ENCODE data around the gene LIPA.

LIPA gene

GRCh38 chr10:89221919-89222318 is 29.7 kb downstream of the LIPA start:
- Histone ChIP-seq H3K4me1 (ENCODE audit: low read depth, poor library complexity, severe bottlenecking) (peaks cover 10% of the 10 kb centered on the region), H3K4me2 (no peak overlapping the region)

DNA sequence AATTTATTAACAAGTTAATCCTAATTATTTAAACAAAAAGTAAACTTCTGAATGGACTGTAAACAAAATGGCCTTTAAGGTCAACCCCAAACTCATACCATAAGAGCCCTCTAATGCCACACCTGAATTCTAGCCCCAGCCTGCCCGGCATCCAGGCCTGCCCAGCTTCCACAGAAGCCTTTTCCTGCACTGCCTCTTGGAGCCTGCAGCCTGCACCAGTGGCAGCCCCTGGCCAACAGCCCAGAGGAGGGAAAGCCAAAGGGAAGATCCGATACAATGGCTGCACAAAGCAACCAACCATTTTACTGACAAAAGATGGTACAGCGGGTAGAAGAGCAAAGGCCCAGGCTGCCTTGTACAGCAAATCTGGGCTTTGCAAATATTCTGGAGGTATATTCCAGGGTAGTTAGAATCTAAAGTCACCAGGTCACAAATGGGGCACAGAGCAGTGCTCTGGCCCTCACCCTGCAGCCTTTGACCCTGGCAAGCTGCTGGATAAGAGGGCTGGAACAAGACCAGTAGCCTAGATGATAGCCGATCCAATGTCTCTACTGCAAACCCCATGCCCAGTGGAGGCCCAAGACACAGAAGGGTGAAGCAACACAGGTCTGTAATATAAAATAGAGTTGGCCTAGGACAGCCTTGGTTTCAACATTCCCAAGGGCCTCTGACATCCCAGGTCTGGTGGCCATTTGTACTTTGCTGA is 31.9 kb downstream of the LIPA start:
- Histone ChIP-seq H4K20me1 (ENCODE audit: insufficient read depth) (no peaks in the 10 kb centered on the region), H2AFZ (ENCODE audit: low read depth) (no peak overlapping the region), H3K4me1 (ENCODE audit: low read depth, poor library complexity, severe bottlenecking) (peaks cover 10% of the 10 kb centered on the region), H3K79me2 (ENCODE audit: insufficient read depth, low read depth) (no peaks in the 10 kb centered on the region), H3K27me3 (ENCODE audit: insufficient read depth, low read depth) (no peaks in the 10 kb centered on the region), H3K4me3 (IDR thresholded peaks at IDR 0.05; ENCODE audit: insufficient read depth, low read depth, low read length) (no peak overlapping the region), H3K27ac (no peak overlapping the region), H3K9ac (no peak overlapping the region), H3K4me2 (no peak overlapping the region), H3K36me3 (ENCODE audit: insufficient read depth) (no peaks in the 10 kb centered on the region)
- TF ChIP-seq, protein P1, sequence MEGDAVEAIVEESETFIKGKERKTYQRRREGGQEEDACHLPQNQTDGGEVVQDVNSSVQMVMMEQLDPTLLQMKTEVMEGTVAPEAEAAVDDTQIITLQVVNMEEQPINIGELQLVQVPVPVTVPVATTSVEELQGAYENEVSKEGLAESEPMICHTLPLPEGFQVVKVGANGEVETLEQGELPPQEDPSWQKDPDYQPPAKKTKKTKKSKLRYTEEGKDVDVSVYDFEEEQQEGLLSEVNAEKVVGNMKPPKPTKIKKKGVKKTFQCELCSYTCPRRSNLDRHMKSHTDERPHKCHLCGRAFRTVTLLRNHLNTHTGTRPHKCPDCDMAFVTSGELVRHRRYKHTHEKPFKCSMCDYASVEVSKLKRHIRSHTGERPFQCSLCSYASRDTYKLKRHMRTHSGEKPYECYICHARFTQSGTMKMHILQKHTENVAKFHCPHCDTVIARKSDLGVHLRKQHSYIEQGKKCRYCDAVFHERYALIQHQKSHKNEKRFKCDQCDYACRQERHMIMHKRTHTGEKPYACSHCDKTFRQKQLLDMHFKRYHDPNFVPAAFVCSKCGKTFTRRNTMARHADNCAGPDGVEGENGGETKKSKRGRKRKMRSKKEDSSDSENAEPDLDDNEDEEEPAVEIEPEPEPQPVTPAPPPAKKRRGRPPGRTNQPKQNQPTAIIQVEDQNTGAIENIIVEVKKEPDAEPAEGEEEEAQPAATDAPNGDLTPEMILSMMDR (conservative IDR thresholded peaks at IDR 0.05; ENCODE audit: low read depth, low read length), result no peak

More at GRCh38 chr10:89221919-89222318, 29.7 kb downstream of the LIPA start:
- TF ChIP-seq, protein P1 (conservative IDR thresholded peaks at IDR 0.05; ENCODE audit: low read depth, low read length), result no peak
- Histone ChIP-seq H3K9ac (no peak overlapping the region), H3K27ac (no peak overlapping the region), H3K79me2 (ENCODE audit: insufficient read depth, low read depth) (no peaks in the 10 kb centered on the region), H3K36me3 (ENCODE audit: insufficient read depth) (no peaks in the 10 kb centered on the region), H3K27me3 (ENCODE audit: insufficient read depth, low read depth) (no peaks in the 10 kb centered on the region), H4K20me1 (ENCODE audit: insufficient read depth) (no peaks in the 10 kb centered on the region), H2AFZ (ENCODE audit: low read depth) (no peak overlapping the region), H3K4me3 (IDR thresholded peaks at IDR 0.05; ENCODE audit: insufficient read depth, low read depth, low read length) (no peak overlapping the region)

DNA sequence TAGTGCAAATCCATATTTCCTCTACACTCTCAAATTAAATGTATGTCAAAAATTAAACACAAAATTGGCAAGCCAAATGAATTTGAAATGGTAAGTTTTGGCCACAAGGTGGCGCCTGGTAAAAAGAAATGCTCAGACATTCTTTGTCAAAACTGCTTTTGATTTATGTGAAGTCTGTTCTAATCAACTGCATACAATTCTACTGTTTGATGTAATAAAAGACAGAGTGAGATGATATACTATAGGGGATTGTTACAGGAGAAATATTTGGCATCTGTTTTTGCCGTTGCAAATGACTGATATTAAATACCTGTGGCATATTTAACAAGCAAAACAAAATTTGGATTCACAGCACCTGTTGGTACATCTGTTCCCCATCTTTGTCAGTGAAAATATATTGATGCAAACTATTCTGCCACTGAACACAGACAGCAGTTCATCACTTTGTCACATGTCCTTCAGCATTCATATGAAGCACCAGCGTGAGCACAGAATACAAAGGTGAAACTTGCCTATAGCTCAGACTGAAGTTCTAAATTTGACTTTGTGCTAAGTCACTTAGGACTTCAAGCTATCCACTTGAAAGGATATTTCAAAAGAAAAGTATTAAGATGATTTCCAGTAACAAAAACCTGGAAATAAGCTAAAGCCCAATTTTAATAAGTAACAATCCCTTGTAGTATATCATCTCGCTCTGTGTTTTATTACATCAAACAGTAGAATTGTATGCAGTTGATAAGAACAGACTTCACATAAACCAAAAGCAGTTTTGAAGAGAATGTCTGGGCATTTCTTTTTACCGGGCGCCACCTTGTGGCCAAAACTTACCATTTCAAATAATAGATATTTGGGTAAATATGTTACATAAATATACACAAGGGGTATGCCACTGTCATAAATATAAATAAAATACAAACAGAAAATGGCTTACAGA is 34.3 kb downstream of the LIPA start:
- Histone ChIP-seq H2AFZ (ENCODE audit: low read depth) (no peak overlapping the region), H3K4me1 (ENCODE audit: low read depth, poor library complexity, severe bottlenecking) (peaks cover 10% of the 10 kb centered on the region), H3K27ac (no peak overlapping the region)

DNA sequence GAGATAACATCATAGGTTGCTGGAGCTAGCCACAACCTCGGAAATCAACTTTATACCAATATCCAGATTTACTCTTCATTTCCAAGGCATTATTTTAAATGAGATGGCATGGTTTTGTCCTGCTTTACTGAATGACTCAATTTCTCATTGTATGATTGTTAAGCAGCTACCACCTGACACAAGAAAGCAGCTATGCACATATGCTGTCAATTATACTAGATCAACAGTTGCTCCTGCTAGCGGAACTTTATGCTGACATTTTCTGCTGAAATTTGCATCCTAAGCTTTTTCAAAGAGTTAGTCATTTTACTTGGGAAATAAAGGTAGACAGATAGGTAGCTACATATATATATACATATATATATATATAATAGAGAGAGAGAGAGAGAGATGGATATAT is 35.5 kb downstream of the LIPA start:
- no peak overlapping the region for H2AFZ ChIP-seq (ENCODE audit: low read depth)
- no peak overlapping the region for H3K27ac ChIP-seq
- peaks cover 10% of the 10 kb centered on the region for H3K4me1 ChIP-seq (ENCODE audit: low read depth, poor library complexity, severe bottlenecking)
- no peak overlapping the region for H3K9ac ChIP-seq
- H3K79me2 ChIP-seq (ENCODE audit: insufficient read depth, low read depth), result no peaks in the 10 kb centered on the region
- no peak overlapping the region for H3K4me3 ChIP-seq (IDR thresholded peaks at IDR 0.05; ENCODE audit: insufficient read depth, low read depth, low read length)
- no peak overlapping the region for H3K4me2 ChIP-seq
- no peaks in the 10 kb centered on the region for H3K27me3 ChIP-seq (ENCODE audit: insufficient read depth, low read depth)
- no peaks in the 10 kb centered on the region for H4K20me1 ChIP-seq (ENCODE audit: insufficient read depth)
- no peaks in the 10 kb centered on the region for H3K36me3 ChIP-seq (ENCODE audit: insufficient read depth)
- TF ChIP-seq, protein P1 (conservative IDR thresholded peaks at IDR 0.05; ENCODE audit: low read depth, low read length), result no peak

More for the DNA sequence above, 34.3 kb downstream of the LIPA start:
- no peaks in the 10 kb centered on the region for H3K27me3 ChIP-seq (ENCODE audit: insufficient read depth, low read depth)
- H3K4me2 ChIP-seq, result peak overlapping the region; percentile 25
- no peaks in the 10 kb centered on the region for H3K36me3 ChIP-seq (ENCODE audit: insufficient read depth)
- no peak overlapping the region for H3K4me3 ChIP-seq (IDR thresholded peaks at IDR 0.05; ENCODE audit: insufficient read depth, low read depth, low read length)
- TF ChIP-seq, protein P1 (conservative IDR thresholded peaks at IDR 0.05; ENCODE audit: low read depth, low read length), result peak; percentile 75
- no peaks in the 10 kb centered on the region for H3K79me2 ChIP-seq (ENCODE audit: insufficient read depth, low read depth)
- no peak overlapping the region for H3K9ac ChIP-seq
- H4K20me1 ChIP-seq (ENCODE audit: insufficient read depth), result no peaks in the 10 kb centered on the region
